OCI-LY7 (cell line): ENCODE data around the gene SNAPC2. TPM values are rescaled to one million over a fixed set of nuclear protein-coding genes. Genes with fewer than 3 reads are reported as not detected.

ENCODE experiments used
- BruUV-seq: library from RNA; stranded (reverse); fragments of 400-500 nt; replicated peaks from 2 replicates; lab custom pipeline; 2021; lab: Mats Ljungman, UMichigan
- CTCF ChIA-PET: fragments of 300-600 bp; sonication (Branson Sonifier 250); formaldehyde crosslinking; loops from one replicate; lab custom pipeline; 2022; ENCODE audit warnings: antibody characterized with exemption; ENCODE audit not compliant: unreplicated experiment; lab: Charles Lee
- POLR2A ChIA-PET: fragments of 300-600 bp; sonication (Branson Sonifier 250); formaldehyde crosslinking; loops from one replicate; lab custom pipeline; 2022; ENCODE audit warnings: antibody characterized with exemption; lab: Charles Lee
- DNase-seq: peaks from one replicate; pipeline ENCODE4 v3.0.0-alpha.2; 2015; ENCODE audit warnings: low spot score
- H2AFZ ChIP-seq: fragments of 200-600 bp; sonication (generic), shearing (Covaris generic); 2 replicates; pipeline ENCODE4 v1.6.1; 2014; ENCODE audit warnings: mild to moderate bottlenecking, antibody characterized with exemption, low read length, moderate library complexity
- H3K27ac ChIP-seq: fragments of 200-600 bp; sonication (generic); 2 replicates; pipeline ENCODE4 v1.5.1; 2014; ENCODE audit warnings: mixed run types, low read depth, mild to moderate bottlenecking, moderate library complexity, low read length, inconsistent platforms; ENCODE audit not compliant: poor library complexity, severe bottlenecking
- H3K36me3 ChIP-seq: fragments of 200-600 bp; sonication (generic); 2 replicates; pipeline ENCODE4 v1.6.1; 2014; ENCODE audit warnings: mild to moderate bottlenecking, antibody characterized with exemption, low read length, moderate library complexity, mixed read lengths; ENCODE audit not compliant: insufficient read depth
- H3K4me1 ChIP-seq: fragments of 200-600 bp; sonication (generic); 2 replicates; pipeline ENCODE4 v1.5.1; 2014; ENCODE audit warnings: mild to moderate bottlenecking, low read length; ENCODE audit not compliant: insufficient read depth, poor library complexity, severe bottlenecking
- H3K4me2 ChIP-seq: fragments of 200-600 bp; sonication (generic); 2 replicates; pipeline ENCODE4 v1.6.1; 2014; ENCODE audit warnings: mild to moderate bottlenecking, low read length
- H3K4me3 ChIP-seq: fragments of 200-600 bp; sonication (generic); 2 replicates; pipeline ENCODE4 v1.5.1; 2014; ENCODE audit warnings: mild to moderate bottlenecking, low read depth, low read length; ENCODE audit not compliant: poor library complexity, severe bottlenecking
- H3K79me2 ChIP-seq: fragments of 200-600 bp; sonication (generic); 2 replicates; pipeline ENCODE4 v1.6.1; 2016; ENCODE audit warnings: low read depth, mild to moderate bottlenecking, low read length, moderate library complexity, mixed read lengths; ENCODE audit not compliant: insufficient read depth
- H3K9me2 ChIP-seq: fragments of 200-600 bp; sonication (generic); 2 replicates; pipeline ENCODE4 v1.6.1; 2016; ENCODE audit warnings: mild to moderate bottlenecking, low read length, mixed read lengths; ENCODE audit not compliant: insufficient read depth
- H3K9me3 ChIP-seq: fragments of 200-600 bp; sonication (generic); 2 replicates; pipeline ENCODE4 v1.6.1; 2014; ENCODE audit warnings: mild to moderate bottlenecking, mixed run types, low read length, mixed read lengths
- H4K20me1 ChIP-seq: fragments of 200-600 bp; sonication (generic); 2 replicates; pipeline ENCODE4 v1.6.1; 2014; ENCODE audit warnings: mild to moderate bottlenecking, antibody characterized with exemption, low read length, moderate library complexity, mixed read lengths; ENCODE audit not compliant: insufficient read depth
- EZH2phosphoT487 ChIP-seq: fragments of 200-600 bp; sonication (generic); IDR thresholded peaks from 2 replicates; pipeline ENCODE4 v1.6.1; 2018; ENCODE audit warnings: low read depth, borderline replicate concordance, mild to moderate bottlenecking, mixed run types, antibody characterized with exemption, low read length, moderate library complexity, mixed read lengths
- intact Hi-C: fragments of 100-400 bp; cut with micrococcal nuclease; formaldehyde crosslinking; loops from one replicate; pipeline ENCODE4 v1.10.0; 2022; ENCODE audit not compliant: unreplicated experiment
- total RNA-seq, 2 experiments: library from RNA; depleted of rRNA in 1 of 2; stranded (reverse); fragments of >200 nt in 1 of 2; shearing (Covaris generic) in 1 of 2; gene quantifications; 2 replicates each; pipeline ENCODE4 v1.2.3, GENCODE V29; 2014 to 2022
- TF ChIP-seq, protein P1 (sequence below): fragments of 200-600 bp; sonication (generic); conservative IDR thresholded peaks from 2 replicates; pipeline ENCODE4 v1.5.1; 2014; ENCODE audit warnings: mild to moderate bottlenecking, antibody characterized with exemption, low read length, moderate library complexity, mixed read lengths

Gene SNAPC2
- total RNA-seq, 2 experiments from 2014 or later: 4.9 to 8.2 TPM

DNA sequence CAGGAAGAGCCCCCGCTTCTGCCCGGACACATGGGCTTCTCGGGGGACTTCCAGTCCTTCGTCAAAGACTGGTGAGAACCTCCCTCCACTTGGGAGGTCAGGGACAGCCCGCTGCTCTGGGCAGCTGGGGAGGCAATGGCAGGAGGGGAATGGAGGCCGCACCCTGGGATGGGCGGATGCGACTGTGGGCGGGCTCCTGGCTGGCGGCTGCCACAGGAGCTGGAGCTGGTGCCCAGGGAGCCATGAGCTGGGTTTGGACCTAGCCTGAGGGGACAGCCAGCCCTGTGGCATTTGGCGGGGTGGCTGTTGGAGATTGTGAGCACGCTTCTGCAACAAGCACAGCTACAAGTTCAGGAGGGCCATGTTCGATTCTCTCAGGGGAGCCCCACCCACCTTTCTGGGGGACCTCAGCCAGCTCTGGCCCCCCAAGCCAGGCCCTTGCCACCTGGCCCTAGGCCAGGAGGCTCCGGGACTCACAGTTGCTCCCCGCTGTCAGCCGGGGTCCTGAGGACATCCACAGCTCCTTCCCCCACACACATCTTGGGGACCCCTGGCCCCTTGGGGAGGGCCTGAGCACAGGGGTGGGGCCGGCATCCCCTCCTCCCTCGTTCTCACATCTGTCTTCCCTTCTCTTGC, 8.5 kb upstream of the SNAPC2 start:
- Histone ChIP-seq H3K4me3 (no peak overlapping the region), H3K4me2 (no peak overlapping the region), H2AFZ (no peak overlapping the region), H3K9me3 (no peaks in the 10 kb centered on the region), H3K36me3 (peaks cover 37% of the 10 kb centered on the region), H4K20me1 (no peaks in the 10 kb centered on the region), H3K79me2 (no peaks in the 10 kb centered on the region), H3K9me2 (no peaks in the 10 kb centered on the region), H3K27ac (no peak overlapping the region), H3K4me1 (no peaks in the 10 kb centered on the region)
- ChIA-PET POLR2A (interaction anchor here (1.0 kb wide), 1 partner anchor 9 kb away, joined by 3 read pairs; no protein-coding TSS in a partner anchor), CTCF (interaction anchor here (1.1 kb wide), 1 partner anchor 9 kb away, joined by 4 read pairs; the partner anchor contains the start of gene SNAPC2)
- BruUV-seq: no TSS peak
- no peak for TF ChIP-seq EZH2phosphoT487
- TF ChIP-seq, protein P1, sequence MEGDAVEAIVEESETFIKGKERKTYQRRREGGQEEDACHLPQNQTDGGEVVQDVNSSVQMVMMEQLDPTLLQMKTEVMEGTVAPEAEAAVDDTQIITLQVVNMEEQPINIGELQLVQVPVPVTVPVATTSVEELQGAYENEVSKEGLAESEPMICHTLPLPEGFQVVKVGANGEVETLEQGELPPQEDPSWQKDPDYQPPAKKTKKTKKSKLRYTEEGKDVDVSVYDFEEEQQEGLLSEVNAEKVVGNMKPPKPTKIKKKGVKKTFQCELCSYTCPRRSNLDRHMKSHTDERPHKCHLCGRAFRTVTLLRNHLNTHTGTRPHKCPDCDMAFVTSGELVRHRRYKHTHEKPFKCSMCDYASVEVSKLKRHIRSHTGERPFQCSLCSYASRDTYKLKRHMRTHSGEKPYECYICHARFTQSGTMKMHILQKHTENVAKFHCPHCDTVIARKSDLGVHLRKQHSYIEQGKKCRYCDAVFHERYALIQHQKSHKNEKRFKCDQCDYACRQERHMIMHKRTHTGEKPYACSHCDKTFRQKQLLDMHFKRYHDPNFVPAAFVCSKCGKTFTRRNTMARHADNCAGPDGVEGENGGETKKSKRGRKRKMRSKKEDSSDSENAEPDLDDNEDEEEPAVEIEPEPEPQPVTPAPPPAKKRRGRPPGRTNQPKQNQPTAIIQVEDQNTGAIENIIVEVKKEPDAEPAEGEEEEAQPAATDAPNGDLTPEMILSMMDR: no peak
- no peak for DNase-seq
- intact Hi-C loops: no loop called here

DNA sequence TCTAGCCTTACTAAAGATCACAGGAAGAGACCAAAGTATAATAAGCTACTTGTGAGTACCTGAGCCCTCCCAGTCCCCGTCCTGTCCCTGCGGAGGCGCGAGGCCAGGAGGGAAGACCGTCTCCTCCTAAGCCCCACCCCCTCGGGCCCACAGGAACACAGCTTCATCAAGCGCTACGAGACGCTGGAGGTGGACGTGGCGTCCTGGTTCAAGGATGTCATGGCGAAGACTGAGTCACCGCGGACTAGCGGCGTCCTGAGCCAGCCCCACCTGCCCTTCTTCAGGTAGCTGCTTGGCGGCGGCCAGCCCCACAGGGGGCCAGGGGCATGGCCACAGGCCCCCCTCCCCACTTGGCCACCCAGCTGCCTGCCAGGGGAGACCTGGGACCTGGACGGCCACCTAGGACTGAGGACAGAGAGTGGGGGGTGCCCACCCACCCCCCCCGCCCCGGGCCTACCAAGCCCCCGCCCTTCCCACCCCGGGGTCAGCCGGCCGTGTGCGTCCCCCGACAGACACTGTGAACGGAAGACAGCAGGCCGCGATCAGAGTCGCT, 7.9 kb upstream of the SNAPC2 start:
- ChIA-PET POLR2A (interaction anchor here (1.0 kb wide), 1 partner anchor 8 kb away, joined by 3 read pairs; no protein-coding TSS in a partner anchor), CTCF (interaction anchor here (1.1 kb wide), 1 partner anchor 8 kb away, joined by 4 read pairs; the partner anchor contains the start of gene SNAPC2)
- Histone ChIP-seq H3K79me2 (no peaks in the 10 kb centered on the region), H3K36me3 (peaks cover 35% of the 10 kb centered on the region), H2AFZ (no peak overlapping the region), H3K9me3 (no peaks in the 10 kb centered on the region), H4K20me1 (no peaks in the 10 kb centered on the region), H3K9me2 (no peaks in the 10 kb centered on the region), H3K4me1 (no peaks in the 10 kb centered on the region), H3K27ac (no peak overlapping the region), H3K4me3 (no peak overlapping the region), H3K4me2 (no peak overlapping the region)
- TF ChIP-seq EZH2phosphoT487: no peak
- TF ChIP-seq, protein P1: no peak
- intact Hi-C loops: no loop called here
- no peak for DNase-seq
- no TSS peak for BruUV-seq
